ENCODE results near the gene NPB. TPM values are rescaled to one million over a fixed set of nuclear protein-coding genes. Genes with fewer than 3 reads are reported as not detected.

Gene NPB
- polyA plus RNA-seq, 4 donors, result 0.32 to 1.00 (median 0.48) TPM

GRCh38 chr17:81923302-81924260 lies 21.5 kb downstream of the NPB start:
- DNase-seq (ENCODE audit: low read depth in 4 of 4, low spot score in 3 of 4), result no peak

- no peak for DNase-seq (ENCODE audit: low read depth in 4 of 4, low spot score in 3 of 4)
Observed at GRCh38 chr17:81924557-81925532, 22.8 kb downstream of the NPB start.

GRCh38 chr17:81925860-81926450 lies 23.9 kb downstream of the NPB start:
- no peak for DNase-seq (ENCODE audit: low read depth in 4 of 4, low spot score in 3 of 4)

GRCh38 chr17:81926451-81927151 lies 24.6 kb downstream of the NPB start:
- no peak for DNase-seq (ENCODE audit: low read depth in 4 of 4, low spot score in 3 of 4)

- no peak for DNase-seq (ENCODE audit: low read depth in 4 of 4, low spot score in 3 of 4)
Observed at GRCh38 chr17:81927152-81927652, 25.2 kb downstream of the NPB start.

GRCh38 chr17:81927653-81928543 lies 25.9 kb downstream of the NPB start, which contains the start of gene MAFG:
Gene MAFG (minus strand): TSS chr17:81927735. CDS start chr17:81923185, 4,550 bp downstream.
- peak; percentile 91 to 95 (median 94) for DNase-seq (ENCODE audit: low read depth in 4 of 4, low spot score in 3 of 4)

- DNase-seq (ENCODE audit: low read depth in 4 of 4, low spot score in 3 of 4), result no peak
Observed at GRCh38 chr17:81928544-81929252, 26.7 kb downstream of the NPB start.

GRCh38 chr17:81929253-81930141 lies 27.5 kb downstream of the NPB start:
- no peak for DNase-seq (ENCODE audit: low read depth in 4 of 4, low spot score in 3 of 4)

GRCh38 chr17:81930142-81931125 lies 28.4 kb downstream of the NPB start:
- DNase-seq (ENCODE audit: low read depth in 4 of 4, low spot score in 3 of 4), result no peak

GRCh38 chr17:81931189-81931556 lies 29.1 kb downstream of the NPB start:
- DNase-seq (ENCODE audit: low read depth in 4 of 4, low spot score in 3 of 4), result no peak

- DNase-seq (ENCODE audit: low read depth in 4 of 4, low spot score in 3 of 4), result no peak
Observed at GRCh38 chr17:81931557-81932332, 29.7 kb downstream of the NPB start.

GRCh38 chr17:81932333-81932983 lies 30.4 kb downstream of the NPB start:
- no peak for DNase-seq (ENCODE audit: low read depth in 4 of 4, low spot score in 3 of 4)

GRCh38 chr17:81933178-81933699 lies 31.2 kb downstream of the NPB start:
- no peak for DNase-seq (ENCODE audit: low read depth in 4 of 4, low spot score in 3 of 4)

GRCh38 chr17:81934098-81934757 lies 32.2 kb downstream of the NPB start:
- DNase-seq (ENCODE audit: low read depth in 4 of 4, low spot score in 3 of 4), result no peak
